Activated naive CD4-positive, alpha-beta T cell treated with anti-CD3 and anti-CD28 coated beads, Interleukin-2, amount 50 U/mL, for 16 hours (primary cell): Measurements from ENCODE around the gene KDM1B.

Experiments used
- DNase-seq: peaks from one replicate; pipeline ENCODE4 v3.0.0-alpha.2; 2020

The KDM1B gene, protein sequence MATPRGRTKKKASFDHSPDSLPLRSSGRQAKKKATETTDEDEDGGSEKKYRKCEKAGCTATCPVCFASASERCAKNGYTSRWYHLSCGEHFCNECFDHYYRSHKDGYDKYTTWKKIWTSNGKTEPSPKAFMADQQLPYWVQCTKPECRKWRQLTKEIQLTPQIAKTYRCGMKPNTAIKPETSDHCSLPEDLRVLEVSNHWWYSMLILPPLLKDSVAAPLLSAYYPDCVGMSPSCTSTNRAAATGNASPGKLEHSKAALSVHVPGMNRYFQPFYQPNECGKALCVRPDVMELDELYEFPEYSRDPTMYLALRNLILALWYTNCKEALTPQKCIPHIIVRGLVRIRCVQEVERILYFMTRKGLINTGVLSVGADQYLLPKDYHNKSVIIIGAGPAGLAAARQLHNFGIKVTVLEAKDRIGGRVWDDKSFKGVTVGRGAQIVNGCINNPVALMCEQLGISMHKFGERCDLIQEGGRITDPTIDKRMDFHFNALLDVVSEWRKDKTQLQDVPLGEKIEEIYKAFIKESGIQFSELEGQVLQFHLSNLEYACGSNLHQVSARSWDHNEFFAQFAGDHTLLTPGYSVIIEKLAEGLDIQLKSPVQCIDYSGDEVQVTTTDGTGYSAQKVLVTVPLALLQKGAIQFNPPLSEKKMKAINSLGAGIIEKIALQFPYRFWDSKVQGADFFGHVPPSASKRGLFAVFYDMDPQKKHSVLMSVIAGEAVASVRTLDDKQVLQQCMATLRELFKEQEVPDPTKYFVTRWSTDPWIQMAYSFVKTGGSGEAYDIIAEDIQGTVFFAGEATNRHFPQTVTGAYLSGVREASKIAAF

GRCh38 chr6:18155150-18155863 is at the start of gene KDM1B:
Gene KDM1B (plus strand): TSS chr6:18155422. CDS start chr6:18159896, 4,474 bp downstream.
- peak; percentile 98 for DNase-seq

DNA sequence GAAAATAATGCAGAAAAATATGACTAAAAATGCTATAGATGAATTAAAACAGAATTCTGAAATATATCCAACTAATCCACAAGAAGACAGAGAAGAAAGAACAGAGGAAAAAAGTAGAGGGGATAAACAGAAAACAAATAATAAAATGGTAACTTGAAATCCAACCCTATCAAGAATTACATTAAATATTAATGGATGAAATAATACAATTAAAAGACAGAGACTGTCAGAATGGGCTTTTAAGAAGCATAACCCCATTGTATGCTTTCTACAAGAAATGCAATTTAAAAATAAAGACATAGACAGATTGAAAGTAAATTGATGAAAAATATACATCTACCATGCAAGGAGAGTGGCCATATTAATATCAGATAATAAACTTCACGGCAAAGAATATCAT is 48.2 kb upstream of the KDM1B start:
- DNase-seq, result no peak

DNA sequence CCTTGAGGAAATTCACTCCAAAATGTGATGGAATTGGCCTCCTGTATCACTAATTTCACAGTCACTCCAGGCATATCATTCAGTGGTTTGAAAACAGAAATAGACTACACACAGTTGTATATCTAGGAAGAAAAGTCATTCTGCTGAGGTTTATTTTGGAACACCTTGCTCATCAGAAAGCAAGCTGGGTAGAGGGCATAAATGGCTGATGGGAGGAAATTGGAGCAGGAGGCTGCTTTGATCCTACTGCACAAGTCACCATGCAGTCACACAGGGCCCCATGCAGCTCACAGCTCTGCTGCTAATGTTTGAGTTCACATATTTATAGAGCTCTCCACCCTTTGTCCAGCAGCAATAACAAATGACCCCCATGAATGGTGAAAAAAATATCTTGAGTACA is 45.1 kb upstream of the KDM1B start:
- DNase-seq, result no peak

DNA sequence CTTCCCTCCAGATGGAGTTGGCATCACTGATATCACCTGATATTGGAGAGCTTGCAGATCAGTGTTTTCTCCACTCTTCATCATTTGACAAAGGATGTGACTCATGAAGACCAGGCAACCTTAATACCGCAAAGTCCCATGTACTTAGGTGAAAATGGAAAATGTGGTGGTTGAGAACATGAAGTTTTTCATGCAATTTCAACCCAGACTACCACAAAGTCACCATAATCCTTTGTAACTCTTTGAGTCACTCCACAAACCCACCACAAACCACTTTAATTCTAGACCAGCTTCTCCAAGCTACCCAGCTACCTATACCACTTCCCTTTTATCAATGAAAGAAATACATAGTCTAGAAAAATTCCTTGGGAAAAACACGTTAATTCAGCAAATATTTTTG is 39.9 kb upstream of the KDM1B start:
- DNase-seq, result no peak

GRCh38 chr6:18117136-18117535 is 38.1 kb upstream of the KDM1B start:
- DNase-seq, result no peak

DNA sequence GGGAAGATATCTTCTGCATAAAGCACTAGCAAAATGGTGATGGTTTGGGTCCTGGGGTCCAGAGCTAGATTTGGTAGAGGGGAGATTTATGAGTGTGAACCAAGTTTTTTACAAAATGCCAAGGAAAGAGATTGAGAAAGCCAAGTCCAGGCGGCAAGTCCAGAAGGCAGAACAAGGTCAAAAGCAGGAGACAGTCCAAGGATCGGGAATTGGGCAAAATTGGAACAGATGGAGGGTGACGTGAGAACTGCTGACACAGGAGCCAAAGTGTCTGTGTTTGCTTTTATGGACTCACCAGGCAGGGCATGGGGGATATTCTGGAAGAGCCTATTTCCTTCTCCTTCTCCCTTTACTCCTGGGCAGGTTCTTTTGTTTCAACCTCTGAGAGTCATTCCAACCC is 36.9 kb upstream of the KDM1B start:
- no peak for DNase-seq

DNA sequence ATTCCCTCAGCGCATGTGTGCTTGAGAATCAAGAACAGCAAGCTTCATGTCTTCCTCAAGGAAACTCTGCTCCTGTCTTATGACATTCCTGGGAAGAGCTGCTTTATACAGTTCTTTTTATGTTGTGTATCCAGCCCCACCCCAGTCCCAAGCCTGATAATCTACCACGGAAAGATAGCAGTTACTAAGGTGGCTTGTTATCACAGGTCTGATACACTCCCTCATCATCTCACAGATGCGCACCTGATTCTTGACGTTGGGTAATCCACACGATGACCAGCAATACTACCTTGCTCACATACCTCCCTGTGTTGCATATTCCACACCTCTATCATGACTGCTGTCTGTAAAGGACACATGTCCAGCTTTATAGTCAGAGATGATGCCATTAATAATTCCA is 36.0 kb upstream of the KDM1B start:
- DNase-seq, result no peak

DNA sequence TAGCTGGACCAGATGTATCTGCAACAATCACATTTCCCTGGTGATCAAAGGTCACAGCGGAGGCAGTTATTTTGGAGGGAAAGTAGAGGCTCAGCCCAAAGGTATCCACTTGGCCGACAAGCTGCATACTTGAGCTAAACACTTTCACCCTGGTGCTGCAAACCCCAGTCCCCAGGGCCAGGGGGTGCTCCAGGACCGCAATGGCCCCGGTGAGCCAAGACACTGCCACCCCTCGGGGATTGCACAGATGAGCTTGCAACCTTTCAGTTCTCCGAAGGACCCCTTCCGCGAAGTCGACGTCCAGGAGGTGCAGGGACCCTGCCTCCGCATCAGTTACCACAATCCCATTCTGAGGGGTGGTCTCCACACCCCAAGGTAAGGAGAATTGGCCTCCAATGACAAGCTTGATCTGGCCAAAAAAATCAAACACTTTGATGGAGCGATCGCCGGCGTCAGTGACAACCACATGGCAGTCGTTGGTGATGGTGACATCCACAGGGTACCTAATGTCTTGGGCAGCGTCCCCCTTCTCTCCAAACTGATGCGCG is 33.6 kb upstream of the KDM1B start:
- no peak for DNase-seq

DNA sequence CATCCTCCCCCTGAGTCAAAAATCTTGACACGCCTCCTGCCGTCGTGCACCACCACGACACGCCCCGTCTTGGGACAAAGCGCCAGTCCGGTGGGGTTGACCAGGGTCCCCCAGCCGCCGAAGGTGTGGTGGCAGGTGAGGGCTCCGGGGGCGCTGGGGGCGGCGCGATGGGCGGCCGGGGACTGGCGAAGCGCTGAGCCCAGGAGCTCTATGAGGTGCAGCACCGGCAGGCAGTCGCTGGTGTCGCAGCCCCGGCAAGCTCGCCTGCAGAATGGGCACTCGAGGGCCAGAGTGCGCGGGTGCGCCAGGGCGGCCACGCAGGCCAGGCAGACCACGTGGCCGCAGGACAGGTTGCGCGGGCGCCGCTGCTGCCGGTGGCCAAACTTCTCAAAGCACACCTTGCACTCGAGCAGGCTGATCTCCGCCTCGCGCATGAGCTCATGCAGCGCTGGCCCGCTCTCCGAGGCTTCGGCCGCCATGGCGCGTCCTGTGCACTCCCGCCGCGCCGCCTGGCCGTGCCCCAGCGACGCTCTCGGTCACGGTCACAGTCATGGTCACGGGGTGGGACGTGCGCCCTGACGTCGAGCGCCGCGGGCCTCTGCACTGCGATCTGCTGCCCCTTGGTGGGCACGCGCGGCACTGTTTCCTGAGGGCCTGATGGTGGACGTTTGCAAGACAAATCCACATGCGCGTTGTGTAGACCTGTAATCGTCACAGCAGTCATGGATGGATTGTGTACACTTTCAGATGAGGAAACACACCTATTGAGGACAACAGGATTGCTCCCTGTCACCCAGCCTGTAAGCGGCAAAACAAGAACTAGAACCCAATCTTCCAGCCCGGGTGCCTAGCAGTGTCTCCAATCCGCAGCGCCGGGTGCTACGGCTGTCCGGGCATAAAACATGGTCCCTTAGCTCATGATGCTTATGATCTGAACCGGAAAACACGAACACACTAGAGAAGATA is 32.8 kb upstream of the KDM1B start, which contains the start of gene NHLRC1:
NHLRC1 (minus strand) TSS at position 550 of the 966 bp plus-strand sequence; CDS start at position 479, 71 bp downstream.
- peak; percentile 79 for DNase-seq

- DNase-seq, result no peak
These were observed 29.1 kb upstream of the KDM1B start for GRCh38 chr6:18126121-18126520.

DNA sequence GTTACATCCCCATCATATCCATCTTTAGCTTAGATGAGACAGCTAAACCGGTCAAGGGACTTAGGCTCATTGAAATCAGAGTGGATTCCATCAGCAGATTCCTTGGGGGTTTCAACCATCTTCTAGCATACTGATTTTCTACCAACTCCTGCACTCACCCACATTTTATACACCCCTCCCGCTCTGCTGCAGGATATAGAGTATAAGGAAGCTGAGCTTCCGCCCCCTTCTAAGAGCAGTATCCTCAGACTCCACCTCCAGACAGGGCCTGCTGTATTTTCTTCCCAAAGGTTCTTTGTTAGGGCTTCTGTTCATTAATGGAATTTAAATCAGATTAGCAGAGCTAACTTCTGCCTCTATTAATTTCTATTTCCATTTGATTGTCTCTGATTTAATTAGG is 22.9 kb upstream of the KDM1B start:
- no peak for DNase-seq

DNA sequence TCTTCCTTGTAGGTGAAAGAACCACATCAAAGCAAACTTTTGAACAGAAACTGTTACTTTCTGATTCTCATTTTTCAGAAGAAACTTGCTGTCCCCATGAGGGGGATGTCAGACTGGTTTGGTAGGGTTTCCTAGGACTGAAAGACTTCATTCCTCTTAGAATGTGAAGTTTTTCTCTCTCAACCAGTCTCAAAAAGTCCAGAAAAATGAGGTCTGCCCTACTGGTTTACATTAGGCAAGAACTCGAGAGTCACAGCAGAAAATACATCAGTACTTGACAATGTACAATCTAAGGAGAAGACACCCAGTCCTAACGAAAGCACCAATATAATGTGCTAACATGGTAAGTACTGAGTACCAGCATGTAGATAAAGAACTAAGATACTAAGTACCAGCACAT is 20.1 kb upstream of the KDM1B start:
- DNase-seq, result no peak

DNA sequence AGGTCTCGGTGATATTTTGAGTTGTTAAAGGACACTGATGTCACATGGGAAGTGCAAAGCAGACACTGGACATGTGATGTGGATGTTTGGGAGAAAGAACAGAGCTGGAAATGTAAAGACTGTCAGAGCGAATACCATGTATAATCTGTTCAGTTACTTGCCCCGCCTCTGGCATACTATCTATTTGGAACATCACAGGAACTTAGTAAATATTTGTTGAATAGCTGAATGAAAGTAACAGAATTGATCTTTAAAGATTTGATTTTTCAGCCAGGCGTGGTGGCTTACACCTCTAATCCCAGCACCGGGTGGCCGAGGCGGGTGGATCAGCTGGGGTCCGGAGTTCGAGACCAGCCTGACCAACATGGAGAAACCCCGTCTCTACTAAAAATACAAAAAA is 19.0 kb upstream of the KDM1B start:
- no peak for DNase-seq

GRCh38 chr6:18138906-18139305 is 16.3 kb upstream of the KDM1B start:
- no peak for DNase-seq

DNA sequence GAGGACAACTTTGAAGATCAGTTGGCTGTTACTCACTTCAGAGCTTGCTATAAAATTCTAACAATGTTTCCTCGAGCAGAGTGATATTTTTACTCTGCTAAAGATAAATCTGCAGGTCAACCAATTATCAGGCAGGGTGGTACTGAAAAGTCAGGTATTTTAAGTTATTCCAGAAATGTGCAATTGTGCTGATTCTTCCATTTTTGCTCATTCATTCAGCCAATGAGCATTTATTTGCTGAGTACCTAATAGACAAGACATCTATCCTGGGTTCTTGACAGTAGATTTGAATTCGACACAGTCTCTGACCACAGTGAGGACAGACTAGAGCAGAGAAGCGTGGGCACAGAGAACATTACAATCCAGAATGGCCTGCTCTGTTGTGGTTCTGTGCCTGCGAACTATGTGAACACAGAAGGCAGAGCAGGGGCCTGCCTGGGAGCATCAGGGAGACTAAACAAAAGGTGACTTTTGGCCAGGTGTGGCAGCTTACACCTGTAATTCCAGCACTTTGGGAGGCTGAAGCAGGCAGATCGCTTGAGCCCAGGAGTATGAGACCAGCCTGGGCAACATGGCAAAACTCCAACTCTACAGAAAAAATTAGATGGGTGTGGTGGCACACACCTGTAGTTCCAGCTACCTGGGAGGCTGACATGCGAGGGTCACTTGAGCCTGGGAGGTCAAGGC is 15.1 kb upstream of the KDM1B start:
- DNase-seq, result no peak

- no peak for DNase-seq
These were observed 13.2 kb upstream of the KDM1B start for GRCh38 chr6:18141805-18142590.

- DNase-seq, result no peak
These were observed 12.7 kb upstream of the KDM1B start for GRCh38 chr6:18142591-18142861.

GRCh38 chr6:18147160-18147559 is 8.1 kb upstream of the KDM1B start:
- no peak for DNase-seq

DNA sequence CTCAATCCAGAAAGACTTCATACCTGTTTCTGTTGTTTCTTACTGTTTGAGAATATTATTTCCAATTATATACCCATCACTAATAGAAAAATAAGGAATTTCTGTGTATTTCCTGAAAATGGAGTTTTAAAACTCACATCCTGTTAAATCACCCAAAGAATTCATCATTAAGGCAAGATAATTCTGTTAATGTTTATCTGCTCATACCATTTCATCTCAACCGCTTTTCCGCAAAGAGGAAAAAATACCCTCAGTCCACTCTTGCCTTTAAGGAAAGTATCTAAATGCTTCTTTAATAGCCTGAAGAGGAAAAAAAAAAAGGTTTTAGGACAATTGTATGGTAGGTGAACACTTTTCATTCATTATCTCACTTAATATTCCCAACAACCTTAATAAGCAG is 7.6 kb upstream of the KDM1B start:
- DNase-seq, result no peak

- no peak for DNase-seq
These were observed 6.8 kb upstream of the KDM1B start for GRCh38 chr6:18148304-18149025.
